Activated CD8-positive, alpha-beta T cell treated with anti-CD3 and anti-CD28 coated beads for 36 hours (primary cell): ENCODE measurements around the gene ZBTB16. TPM values are rescaled to one million over a fixed set of nuclear protein-coding genes. Genes with fewer than 3 reads are reported as not detected.

Source experiments
- ATAC-seq: fragments of 200-7000 bp; cut with Tn5 transposase; one replicate; pipeline ENCODE4 v1.10.0; 2021; ENCODE audit warnings: mild to moderate bottlenecking, moderate library complexity
- CTCF ChIA-PET: fragments of 350-600 bp; sonication (Branson Sonifier 250); formaldehyde crosslinking; loops from one replicate; lab custom pipeline; 2021; ENCODE audit warnings: antibody characterized with exemption; lab: Charles Lee
- POLR2A ChIA-PET: fragments of 350-600 bp; sonication (Branson Sonifier 250); formaldehyde crosslinking; loops from one replicate; lab custom pipeline; 2021; ENCODE audit warnings: antibody characterized with exemption; lab: Charles Lee
- DNase-seq: peaks from one replicate; pipeline ENCODE4 v3.0.0-alpha.2; 2020
- H3K27ac Mint-ChIP-seq: one replicate; pipeline ENCODE4 v1.8.0; 2021; ENCODE audit warnings: mild to moderate bottlenecking, mixed read lengths
- H3K27me3 Mint-ChIP-seq: one replicate; pipeline ENCODE4 v1.8.0; 2021; ENCODE audit warnings: mixed read lengths
- H3K36me3 Mint-ChIP-seq: one replicate; pipeline ENCODE4 v1.8.0; 2021; ENCODE audit warnings: low read depth, mixed read lengths
- H3K4me1 Mint-ChIP-seq: one replicate; pipeline ENCODE4 v1.8.0; 2021; ENCODE audit warnings: low read depth, mixed read lengths
- H3K4me3 Mint-ChIP-seq: one replicate; pipeline ENCODE4 v1.8.0; 2021; ENCODE audit warnings: mild to moderate bottlenecking, moderate library complexity, mixed read lengths
- H3K9me3 Mint-ChIP-seq: one replicate; pipeline ENCODE4 v1.8.0; 2021; ENCODE audit warnings: mixed read lengths
- CTCF ChIP-seq: fragments of 200-600 bp; IDR thresholded peaks from one replicate; pipeline ENCODE4 v1.8.0; 2022; ENCODE audit warnings: antibody characterized with exemption, mild to moderate bottlenecking
- intact Hi-C: fragments of 100-400 bp; cut with micrococcal nuclease; formaldehyde crosslinking; loops from one replicate; pipeline ENCODE4 v1.10.0; 2022
- total RNA-seq, 2 experiments: library from RNA; stranded (reverse); gene quantifications; one replicate each; pipeline ENCODE4 v1.2.3, GENCODE V29; 2021

ZBTB16 gene
- total RNA-seq, 2 experiments from 2014 or later = 9.5 to 10.1 TPM

GRCh38 chr11:114298710-114299109 lies 239.2 kb downstream of the ZBTB16 start:
- H3K36me3 Mint-ChIP-seq = no peaks in the 10 kb centered on the region
- H3K27ac Mint-ChIP-seq = no peak overlapping the region

More at GRCh38 chr11:114298710-114299109, 239.2 kb downstream of the ZBTB16 start:
- intact Hi-C loops = no loop called here
- Mint-ChIP-seq H3K27me3 (peaks cover 11% of the 10 kb centered on the region), H3K4me1 (no peaks in the 10 kb centered on the region), H3K4me3 (no peak overlapping the region), H3K9me3 (peaks cover 6% of the 10 kb centered on the region)
- ChIA-PET POLR2A (no interaction called here), CTCF (interaction anchor here (1.5 kb wide), 1 partner anchor 18 kb away, joined by 4 read pairs; no protein-coding TSS in a partner anchor)
- ATAC-seq = no peak
- TF ChIP-seq CTCF = no peak
- DNase-seq = no peak

Other genes with a start within 250 kb of the ZBTB16 start
- gene USP28, start 184.1 kb upstream of the ZBTB16 start, total RNA-seq = 10 to 100 TPM; 40.3 to 41.9 TPM
- gene HTR3B, start 154.9 kb upstream of the ZBTB16 start, total RNA-seq = not detected
- not detected for gene HTR3A, start 84.6 kb upstream of the ZBTB16 start, total RNA-seq
- not detected for gene NNMT, start 236.7 kb downstream of the ZBTB16 start, total RNA-seq